HCT116 (cell line): ENCODE results near the gene KISS1R. TPM values are rescaled to one million over a fixed set of nuclear protein-coding genes. Genes with fewer than 3 reads are reported as not detected.

ENCODE experiments used
- ATAC-seq: fragments of 200-7000 bp; cut with Tn5 transposase; 2 replicates; pipeline ENCODE4 v1.9.1; 2020; ENCODE audit warnings: mild to moderate bottlenecking, moderate library complexity
- BruUV-seq: library from RNA; stranded (reverse); fragments of 400-500 nt; replicated peaks from 2 replicates; lab custom pipeline; 2021; lab: Mats Ljungman, UMichigan
- CTCF ChIA-PET: fragments of 300-600 bp; sonication (Branson Sonifier 250); formaldehyde crosslinking; loops from one replicate; lab custom pipeline; 2021; ENCODE audit warnings: antibody characterized with exemption; lab: Charles Lee
- POLR2A ChIA-PET: fragments of 300-600, 350-600 bp; sonication (Branson Sonifier 250); formaldehyde crosslinking; loops from one replicate; lab custom pipeline; 2021; ENCODE audit warnings: antibody characterized with exemption; lab: Charles Lee
- RAD21 ChIA-PET, 2 experiments: fragments of 300-600 bp; sonication (Branson Sonifier 250); formaldehyde crosslinking; loops; one replicate each; lab custom pipeline; 2023; ENCODE audit warnings: low total read pairs in 2 of 2; ENCODE audit not compliant: uncharacterized antibody in 2 of 2, unreplicated experiment in 2 of 2, low non-redundant PET in 1 of 2; lab: Charles Lee
- DNase-seq: peaks from one replicate; pipeline ENCODE4 v3.0.0-alpha.2; 2010; ENCODE audit warnings: low read depth, low spot score
- H2AFZ ChIP-seq: fragments of 200-600 bp; shearing (Covaris generic), sonication (generic); 2 replicates; pipeline ENCODE4 v1.6.1; 2017; ENCODE audit warnings: low read depth, mixed run types, mixed read lengths, antibody characterized with exemption, low read length; ENCODE audit not compliant: poor library complexity, severe bottlenecking
- H3K27ac ChIP-seq: 2 replicates; pipeline ENCODE4 v1.5.1; 2012; ENCODE audit warnings: low read depth, low read length
- H3K27me3 ChIP-seq: fragments of 200-600 bp; sonication (generic); 2 replicates; pipeline ENCODE4 v1.6.1; 2016; ENCODE audit warnings: mixed run types, low read length, mixed read lengths; ENCODE audit not compliant: insufficient read depth
- H3K36me3 ChIP-seq, 2 experiments: fragments of 200-500 bp in 1 of 2; fragments of 200-600 bp in 1 of 2; sonication (Bioruptor generic) in 1 of 2; sonication (generic) in 1 of 2; 2 replicates each; pipeline versions ENCODE4 v1.5.1 to v1.6.1; 2014 to 2016; ENCODE audit warnings: low read length in 2 of 2, inconsistent platforms in 1 of 2, mixed read lengths in 1 of 2, mixed run types in 1 of 2; ENCODE audit not compliant: insufficient read depth in 2 of 2, control insufficient read depth in 1 of 2
- H3K4me1 ChIP-seq, 2 experiments: fragments of 200-600 bp in 1 of 2; sonication (generic) in 1 of 2; 2 replicates each; pipeline versions ENCODE4 v1.5.1 to v1.6.1; 2012 to 2017; ENCODE audit warnings: low read length in 2 of 2, inconsistent platforms in 1 of 2, mild to moderate bottlenecking in 1 of 2, mixed read lengths in 1 of 2, mixed run types in 1 of 2, moderate library complexity in 1 of 2; ENCODE audit not compliant: insufficient read depth in 2 of 2, control insufficient read depth in 1 of 2
- H3K4me2 ChIP-seq: fragments of 200-600 bp; sonication (generic); 2 replicates; pipeline ENCODE4 v1.6.1; 2017; ENCODE audit warnings: mixed run types, low read length, mixed read lengths
- H3K4me3 ChIP-seq, 2 experiments: fragments of 200-600 bp in 1 of 2; sonication (generic) in 1 of 2; replicated peaks in 1 of 2; 2 replicates each; pipeline ENCODE4 v1.5.1; 2011 to 2016; ENCODE audit warnings: low read length in 2 of 2, control low read depth in 1 of 2, low read depth in 1 of 2, mild to moderate bottlenecking in 1 of 2, mixed read lengths in 1 of 2, mixed run types in 1 of 2
- H3K79me2 ChIP-seq: fragments of 200-600 bp; sonication (generic); 2 replicates; pipeline ENCODE4 v1.6.1; 2017; ENCODE audit warnings: mild to moderate bottlenecking, mixed run types, low read length, moderate library complexity, mixed read lengths; ENCODE audit not compliant: insufficient read depth
- H3K9ac ChIP-seq: fragments of 200-600 bp; sonication (generic); 2 replicates; pipeline ENCODE4 v1.6.1; 2016; ENCODE audit warnings: low read length, mixed read lengths
- H3K9me2 ChIP-seq: fragments of 200-600 bp; sonication (generic), shearing (Covaris generic); 2 replicates; pipeline ENCODE4 v1.6.1; 2017; ENCODE audit warnings: mixed run types, mild to moderate bottlenecking, moderate library complexity; ENCODE audit not compliant: insufficient read depth
- H3K9me3 ChIP-seq, 2 experiments: fragments of 200-500 bp in 1 of 2; fragments of 200-600 bp in 1 of 2; sonication (Bioruptor generic) in 1 of 2; sonication (generic) in 1 of 2; 2 replicates each; pipeline ENCODE4 v1.6.1; 2014 to 2017; ENCODE audit warnings: low read length in 2 of 2, mixed read lengths in 2 of 2, inconsistent platforms in 1 of 2, low read depth in 1 of 2, mild to moderate bottlenecking in 1 of 2, mixed run types in 1 of 2, moderate library complexity in 1 of 2; ENCODE audit not compliant: control insufficient read depth in 1 of 2, insufficient read depth in 1 of 2
- H4K20me1 ChIP-seq: fragments of 200-600 bp; sonication (generic), shearing (Covaris generic); 2 replicates; pipeline ENCODE4 v1.6.1; 2017; ENCODE audit warnings: mixed run types, mild to moderate bottlenecking, moderate library complexity; ENCODE audit not compliant: insufficient read depth
- CBX3 ChIP-seq: IDR thresholded peaks from 2 replicates; pipeline ENCODE4 v1.6.1; 2012; ENCODE audit warnings: low read depth
- CEBPB ChIP-seq: IDR thresholded peaks from 2 replicates; pipeline ENCODE4 v1.6.1; 2012; ENCODE audit warnings: low read depth
- CTCF ChIP-seq, 3 experiments: fragments of 200-600 bp in 1 of 3; sonication (generic) in 1 of 3; IDR thresholded peaks in 2 of 3; conservative IDR thresholded peaks in 1 of 3; 2 replicates each; pipeline ENCODE4 v1.5.1; 2012 to 2017; ENCODE audit warnings: low read depth in 2 of 3, low read length in 2 of 3, antibody characterized with exemption in 1 of 3, borderline replicate concordance in 1 of 3, control low read depth in 1 of 3, mild to moderate bottlenecking in 1 of 3, mixed read lengths in 1 of 3, mixed run types in 1 of 3, moderate library complexity in 1 of 3; ENCODE audit not compliant: insufficient read depth in 1 of 3
- EGR1 ChIP-seq: IDR thresholded peaks from 2 replicates; pipeline ENCODE4 v1.6.1; 2012; ENCODE audit warnings: low read depth
- ELF1 ChIP-seq: IDR thresholded peaks from 2 replicates; pipeline ENCODE4 v1.6.1; 2012; ENCODE audit warnings: low read depth, borderline replicate concordance
- EZH2 ChIP-seq: fragments of 200-600 bp; sonication (generic); IDR thresholded peaks from 2 replicates; pipeline ENCODE4 v1.6.1; 2017; ENCODE audit warnings: antibody characterized with exemption, mixed run types
- EZH2phosphoT487 ChIP-seq: fragments of 200-600 bp; IDR thresholded peaks from 2 replicates; pipeline ENCODE4 v1.6.1; 2018; ENCODE audit warnings: antibody characterized with exemption, borderline replicate concordance
- FOSL1 ChIP-seq: IDR thresholded peaks from 2 replicates; pipeline ENCODE4 v1.6.1; 2012; ENCODE audit warnings: low read depth
- POLR2A ChIP-seq: IDR thresholded peaks from 2 replicates; pipeline ENCODE4 v1.7.0; 2011; ENCODE audit warnings: borderline replicate concordance; ENCODE audit not compliant: insufficient read depth, insufficient read length; ENCODE audit errors: extremely low read depth
- POLR2AphosphoS5 ChIP-seq: IDR thresholded peaks from 2 replicates; pipeline ENCODE4 v1.6.1; 2011; ENCODE audit warnings: mild to moderate bottlenecking, low read depth, low read length, moderate library complexity
- RAD21 ChIP-seq: IDR thresholded peaks from 2 replicates; pipeline ENCODE4 v1.6.1; 2012; ENCODE audit warnings: low read depth, mild to moderate bottlenecking
- SIN3A ChIP-seq: IDR thresholded peaks from 2 replicates; pipeline ENCODE4 v1.6.1; 2012; ENCODE audit warnings: low read depth
- SP1 ChIP-seq: IDR thresholded peaks from 2 replicates; pipeline ENCODE4 v1.6.1; 2012; ENCODE audit warnings: low read depth
- TCF7L2 ChIP-seq: IDR thresholded peaks from 2 replicates; pipeline ENCODE4 v1.7.0; 2011; ENCODE audit warnings: borderline replicate concordance, inconsistent platforms; ENCODE audit not compliant: insufficient read depth, insufficient read length; ENCODE audit errors: extremely low read depth
- YY1 ChIP-seq: IDR thresholded peaks from 2 replicates; pipeline ENCODE4 v1.6.1; 2011; ENCODE audit warnings: low read length, low read depth, moderate library complexity, mild to moderate bottlenecking; ENCODE audit not compliant: insufficient replicate concordance; ENCODE audit errors: extremely low read depth
- ZNF274 ChIP-seq: fragments of 200-500 bp; sonication (Bioruptor generic); IDR thresholded peaks from 2 replicates; pipeline ENCODE4 v1.6.1; 2014; ENCODE audit warnings: mild to moderate bottlenecking, low read depth, low read length, inconsistent platforms
- intact Hi-C: fragments of 100-400 bp; cut with micrococcal nuclease; formaldehyde crosslinking; loops from 2 replicates; pipeline ENCODE4 v1.10.0; 2022
- total RNA-seq: library from RNA; stranded (reverse); gene quantifications from one replicate; pipeline ENCODE4 v1.2.1, GENCODE V29; 2021; ENCODE audit not compliant: unreplicated experiment
- TF ChIP-seq, protein P1 (sequence below): IDR thresholded peaks from 2 replicates; pipeline ENCODE4 v1.6.1; 2011; ENCODE audit warnings: mild to moderate bottlenecking, low read length, moderate library complexity; ENCODE audit not compliant: insufficient replicate concordance; ENCODE audit errors: extremely low read depth
- TF ChIP-seq, protein P2 (sequence below): IDR thresholded peaks from 2 replicates; pipeline ENCODE4 v1.6.1; 2012
- TF ChIP-seq, protein P3 (sequence below): IDR thresholded peaks from 2 replicates; pipeline ENCODE4 v1.6.1; 2012; ENCODE audit warnings: low read depth

The KISS1R gene
- total RNA-seq, 1 experiment from 2014 or later: 5.9 TPM

- Histone ChIP-seq H4K20me1 (no peaks in the 10 kb centered on the region), H3K4me2 (peak overlapping the region; percentile 92), H3K9me2 (no peaks in the 10 kb centered on the region), H3K4me3 (no peak overlapping the region), H3K79me2 (peaks cover 11% of the 10 kb centered on the region; the same call in 1 of the 2 replicates), H3K36me3 (no peaks in the 10 kb centered on the region), H3K27ac (peak overlapping the region; percentile 70), H3K4me1 (peaks cover 25 to 32% of the 10 kb centered on the region in 2 experiments), H3K9ac (peak overlapping the region; percentile 64), H3K9me3 (no peaks in the 10 kb centered on the region), H3K27me3 (no peaks in the 10 kb centered on the region), H2AFZ (no peak overlapping the region)
- DNase-seq: no peak
- POLR2A ChIA-PET: no interaction called here
- no peak for TF ChIP-seq EZH2phosphoT487
- TF ChIP-seq TCF7L2: no peak
- no peak for TF ChIP-seq RAD21
- no peak for TF ChIP-seq POLR2AphosphoS5
- no peak for TF ChIP-seq SIN3A
- TF ChIP-seq CEBPB: no peak
- no peak for TF ChIP-seq ZNF274
- no peak for TF ChIP-seq EZH2
- no peak for TF ChIP-seq EGR1
- TF ChIP-seq, protein P1, sequence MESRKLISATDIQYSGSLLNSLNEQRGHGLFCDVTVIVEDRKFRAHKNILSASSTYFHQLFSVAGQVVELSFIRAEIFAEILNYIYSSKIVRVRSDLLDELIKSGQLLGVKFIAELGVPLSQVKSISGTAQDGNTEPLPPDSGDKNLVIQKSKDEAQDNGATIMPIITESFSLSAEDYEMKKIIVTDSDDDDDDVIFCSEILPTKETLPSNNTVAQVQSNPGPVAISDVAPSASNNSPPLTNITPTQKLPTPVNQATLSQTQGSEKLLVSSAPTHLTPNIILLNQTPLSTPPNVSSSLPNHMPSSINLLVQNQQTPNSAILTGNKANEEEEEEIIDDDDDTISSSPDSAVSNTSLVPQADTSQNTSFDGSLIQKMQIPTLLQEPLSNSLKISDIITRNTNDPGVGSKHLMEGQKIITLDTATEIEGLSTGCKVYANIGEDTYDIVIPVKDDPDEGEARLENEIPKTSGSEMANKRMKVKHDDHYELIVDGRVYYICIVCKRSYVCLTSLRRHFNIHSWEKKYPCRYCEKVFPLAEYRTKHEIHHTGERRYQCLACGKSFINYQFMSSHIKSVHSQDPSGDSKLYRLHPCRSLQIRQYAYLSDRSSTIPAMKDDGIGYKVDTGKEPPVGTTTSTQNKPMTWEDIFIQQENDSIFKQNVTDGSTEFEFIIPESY: no peak
- no peak for TF ChIP-seq FOSL1
- TF ChIP-seq CBX3: no peak
- no peak for TF ChIP-seq CTCF (IDR thresholded peaks at IDR 0.05 in 2 of 3, conservative IDR thresholded peaks at IDR 0.05 in 1 of 3; ENCODE audit: borderline replicate concordance in 1 of 3, insufficient read depth in 1 of 3, low read depth in 2 of 3, low read length in 2 of 3)
- TF ChIP-seq POLR2A: no peak
- TF ChIP-seq, protein P2, sequence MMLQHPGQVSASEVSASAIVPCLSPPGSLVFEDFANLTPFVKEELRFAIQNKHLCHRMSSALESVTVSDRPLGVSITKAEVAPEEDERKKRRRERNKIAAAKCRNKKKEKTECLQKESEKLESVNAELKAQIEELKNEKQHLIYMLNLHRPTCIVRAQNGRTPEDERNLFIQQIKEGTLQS: no peak
- TF ChIP-seq, protein P3, sequence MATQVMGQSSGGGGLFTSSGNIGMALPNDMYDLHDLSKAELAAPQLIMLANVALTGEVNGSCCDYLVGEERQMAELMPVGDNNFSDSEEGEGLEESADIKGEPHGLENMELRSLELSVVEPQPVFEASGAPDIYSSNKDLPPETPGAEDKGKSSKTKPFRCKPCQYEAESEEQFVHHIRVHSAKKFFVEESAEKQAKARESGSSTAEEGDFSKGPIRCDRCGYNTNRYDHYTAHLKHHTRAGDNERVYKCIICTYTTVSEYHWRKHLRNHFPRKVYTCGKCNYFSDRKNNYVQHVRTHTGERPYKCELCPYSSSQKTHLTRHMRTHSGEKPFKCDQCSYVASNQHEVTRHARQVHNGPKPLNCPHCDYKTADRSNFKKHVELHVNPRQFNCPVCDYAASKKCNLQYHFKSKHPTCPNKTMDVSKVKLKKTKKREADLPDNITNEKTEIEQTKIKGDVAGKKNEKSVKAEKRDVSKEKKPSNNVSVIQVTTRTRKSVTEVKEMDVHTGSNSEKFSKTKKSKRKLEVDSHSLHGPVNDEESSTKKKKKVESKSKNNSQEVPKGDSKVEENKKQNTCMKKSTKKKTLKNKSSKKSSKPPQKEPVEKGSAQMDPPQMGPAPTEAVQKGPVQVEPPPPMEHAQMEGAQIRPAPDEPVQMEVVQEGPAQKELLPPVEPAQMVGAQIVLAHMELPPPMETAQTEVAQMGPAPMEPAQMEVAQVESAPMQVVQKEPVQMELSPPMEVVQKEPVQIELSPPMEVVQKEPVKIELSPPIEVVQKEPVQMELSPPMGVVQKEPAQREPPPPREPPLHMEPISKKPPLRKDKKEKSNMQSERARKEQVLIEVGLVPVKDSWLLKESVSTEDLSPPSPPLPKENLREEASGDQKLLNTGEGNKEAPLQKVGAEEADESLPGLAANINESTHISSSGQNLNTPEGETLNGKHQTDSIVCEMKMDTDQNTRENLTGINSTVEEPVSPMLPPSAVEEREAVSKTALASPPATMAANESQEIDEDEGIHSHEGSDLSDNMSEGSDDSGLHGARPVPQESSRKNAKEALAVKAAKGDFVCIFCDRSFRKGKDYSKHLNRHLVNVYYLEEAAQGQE: no peak
- TF ChIP-seq ELF1: no peak
- no peak for TF ChIP-seq SP1
- no peak for TF ChIP-seq YY1
- intact Hi-C loops: loop anchor here (2.0 kb wide), 1 partner anchor 13 kb away; the partner anchor contains the start of gene ARID3A
- BruUV-seq: no TSS peak
- no peak for ATAC-seq
- RAD21 ChIA-PET: no interaction called here
- CTCF ChIA-PET: no interaction called here
These were observed 22.8 kb downstream of the KISS1R start for GRCh38 chr19:939922-940321.
